Measurements from ENCODE around the gene BCL2.

BCL2 gene

GRCh38 chr18:63344263-63344662 lies 24.7 kb upstream of the BCL2 start:
- H3K4me1 Mint-ChIP-seq (ENCODE audit: low read depth): no peaks in the 10 kb centered on the region
- no peaks in the 10 kb centered on the region for H3K9me3 Mint-ChIP-seq
- no peak overlapping the region for H3K27ac Mint-ChIP-seq
- peaks cover 71% of the 10 kb centered on the region for H3K36me3 Mint-ChIP-seq (ENCODE audit: low read depth)
- no peaks in the 10 kb centered on the region for H3K27me3 Mint-ChIP-seq
- H3K4me3 Mint-ChIP-seq: no peak overlapping the region

- Mint-ChIP-seq H3K36me3 (ENCODE audit: low read depth) (peaks cover 69% of the 10 kb centered on the region), H3K9me3 (no peaks in the 10 kb centered on the region), H3K4me3 (no peak overlapping the region), H3K27ac (peak overlapping the region; percentile 1), H3K27me3 (no peaks in the 10 kb centered on the region), H3K4me1 (ENCODE audit: low read depth) (no peaks in the 10 kb centered on the region)
Measured at GRCh38 chr18:63342206-63342605, 22.6 kb upstream of the BCL2 start.

- Mint-ChIP-seq H3K4me1 (ENCODE audit: low read depth) (peaks cover 8% of the 10 kb centered on the region), H3K27me3 (no peaks in the 10 kb centered on the region), H3K36me3 (ENCODE audit: low read depth) (peaks cover 78% of the 10 kb centered on the region), H3K4me3 (no peak overlapping the region), H3K9me3 (no peaks in the 10 kb centered on the region), H3K27ac (no peak overlapping the region)
Measured at GRCh38 chr18:63339920-63340484, 20.4 kb upstream of the BCL2 start.

- peaks cover 73% of the 10 kb centered on the region for H3K36me3 Mint-ChIP-seq (ENCODE audit: low read depth)
- peak overlapping the region; percentile 50 for H3K27ac Mint-ChIP-seq
- no peak overlapping the region for H3K4me3 Mint-ChIP-seq
Measured at GRCh38 chr18:63336366-63337099, 17.0 kb upstream of the BCL2 start.

GRCh38 chr18:63331105-63331504 lies 11.5 kb upstream of the BCL2 start:
- H3K27ac Mint-ChIP-seq: no peak overlapping the region
- H3K4me3 Mint-ChIP-seq: no peak overlapping the region
- peaks cover under 1% of the 10 kb centered on the region for H3K4me1 Mint-ChIP-seq (ENCODE audit: low read depth)
- H3K36me3 Mint-ChIP-seq (ENCODE audit: low read depth): peaks cover 44% of the 10 kb centered on the region
- no peaks in the 10 kb centered on the region for H3K27me3 Mint-ChIP-seq
- H3K9me3 Mint-ChIP-seq: no peaks in the 10 kb centered on the region

More at GRCh38 chr18:63336366-63337099, 17.0 kb upstream of the BCL2 start:
- Mint-ChIP-seq H3K4me1 (ENCODE audit: low read depth) (peaks cover 8% of the 10 kb centered on the region), H3K27me3 (no peaks in the 10 kb centered on the region), H3K9me3 (no peaks in the 10 kb centered on the region)

- Mint-ChIP-seq H3K27ac (no peak overlapping the region), H3K4me1 (ENCODE audit: low read depth) (no peaks in the 10 kb centered on the region), H3K27me3 (no peaks in the 10 kb centered on the region), H3K9me3 (no peaks in the 10 kb centered on the region), H3K4me3 (no peak overlapping the region), H3K36me3 (ENCODE audit: low read depth) (peaks cover 30% of the 10 kb centered on the region)
Measured at GRCh38 chr18:63329431-63330145, 10.0 kb upstream of the BCL2 start.

GRCh38 chr18:63326011-63326410 lies 6.4 kb upstream of the BCL2 start:
- Mint-ChIP-seq H3K36me3 (ENCODE audit: low read depth) (peaks cover 7% of the 10 kb centered on the region), H3K27me3 (no peaks in the 10 kb centered on the region), H3K4me3 (no peak overlapping the region), H3K9me3 (no peaks in the 10 kb centered on the region), H3K4me1 (ENCODE audit: low read depth) (peaks cover 17% of the 10 kb centered on the region), H3K27ac (no peak overlapping the region)

- Mint-ChIP-seq H3K4me1 (ENCODE audit: low read depth) (peaks cover 22% of the 10 kb centered on the region), H3K27me3 (no peaks in the 10 kb centered on the region), H3K36me3 (ENCODE audit: low read depth) (peaks cover 1% of the 10 kb centered on the region), H3K27ac (no peak overlapping the region), H3K9me3 (no peaks in the 10 kb centered on the region), H3K4me3 (no peak overlapping the region)
Measured at GRCh38 chr18:63325086-63325686, 5.6 kb upstream of the BCL2 start.

- peaks cover 22% of the 10 kb centered on the region for H3K4me1 Mint-ChIP-seq (ENCODE audit: low read depth)
- H3K27me3 Mint-ChIP-seq: no peaks in the 10 kb centered on the region
- H3K36me3 Mint-ChIP-seq (ENCODE audit: low read depth): peaks cover 1% of the 10 kb centered on the region
- peak overlapping the region; percentile 21 for H3K27ac Mint-ChIP-seq
- H3K9me3 Mint-ChIP-seq: no peaks in the 10 kb centered on the region
- no peak overlapping the region for H3K4me3 Mint-ChIP-seq
Measured at GRCh38 chr18:63322908-63323634, 3.5 kb upstream of the BCL2 start.

GRCh38 chr18:63322206-63322605 lies 2.6 kb upstream of the BCL2 start:
- peaks cover 25% of the 10 kb centered on the region for H3K4me1 Mint-ChIP-seq (ENCODE audit: low read depth)
- H3K27ac Mint-ChIP-seq: no peak overlapping the region
- no peak overlapping the region for H3K4me3 Mint-ChIP-seq
- no peaks in the 10 kb centered on the region for H3K27me3 Mint-ChIP-seq
- H3K9me3 Mint-ChIP-seq: no peaks in the 10 kb centered on the region
- peaks cover 10% of the 10 kb centered on the region for H3K36me3 Mint-ChIP-seq (ENCODE audit: low read depth)

GRCh38 chr18:63321291-63321690 lies 1.7 kb upstream of the BCL2 start:
- Mint-ChIP-seq H3K4me3 (peak overlapping the region; percentile 87), H3K27ac (peak overlapping the region; percentile 92), H3K36me3 (ENCODE audit: low read depth) (peaks cover 19% of the 10 kb centered on the region), H3K4me1 (ENCODE audit: low read depth) (peaks cover 30% of the 10 kb centered on the region), H3K9me3 (no peaks in the 10 kb centered on the region), H3K27me3 (no peaks in the 10 kb centered on the region)

GRCh38 chr18:63320975-63321265 lies 1.4 kb upstream of the BCL2 start:
- H3K9me3 Mint-ChIP-seq: no peaks in the 10 kb centered on the region
- H3K27me3 Mint-ChIP-seq: no peaks in the 10 kb centered on the region
- H3K4me1 Mint-ChIP-seq (ENCODE audit: low read depth): peaks cover 34% of the 10 kb centered on the region
- H3K4me3 Mint-ChIP-seq: peak overlapping the region; percentile 87
- H3K36me3 Mint-ChIP-seq (ENCODE audit: low read depth): peaks cover 20% of the 10 kb centered on the region
- H3K27ac Mint-ChIP-seq: peak overlapping the region; percentile 92

- Mint-ChIP-seq H3K4me3 (peak overlapping the region; percentile 87), H3K4me1 (ENCODE audit: low read depth) (peaks cover 39% of the 10 kb centered on the region), H3K36me3 (ENCODE audit: low read depth) (peaks cover 23% of the 10 kb centered on the region), H3K9me3 (no peaks in the 10 kb centered on the region), H3K27ac (peak overlapping the region; percentile 92), H3K27me3 (no peaks in the 10 kb centered on the region)
Measured at GRCh38 chr18:63320123-63320974, 780 bp upstream of the BCL2 start.

- no peaks in the 10 kb centered on the region for H3K27me3 Mint-ChIP-seq
- H3K9me3 Mint-ChIP-seq: no peaks in the 10 kb centered on the region
- peaks cover 36% of the 10 kb centered on the region for H3K36me3 Mint-ChIP-seq (ENCODE audit: low read depth)
- peak overlapping the region; percentile 99 for H3K4me3 Mint-ChIP-seq
- H3K27ac Mint-ChIP-seq: peak overlapping the region; percentile 97
- H3K4me1 Mint-ChIP-seq (ENCODE audit: low read depth): peaks cover 53% of the 10 kb centered on the region
Measured at GRCh38 chr18:63318889-63319382, 633 bp downstream of the BCL2 start.
